Uterus (tissue), 4 donors: Measurements from ENCODE around the gene SPC25. TPM values are rescaled to one million over a fixed set of nuclear protein-coding genes. Genes with fewer than 3 reads are reported as not detected.

Experiments used
- DNase-seq, 2 donors: peaks; one replicate each; pipeline ENCODE4 v3.0.0-alpha.2; 2019 to 2020
- H3K27ac ChIP-seq, 2 donors: fragments of 200-600 bp; sonication (generic); 1 replicate in 1 of 2; 2 replicates in 1 of 2; pipeline ENCODE4 v1.5.1; 2016 to 2018
- H3K27me3 ChIP-seq, 2 donors: fragments of 200-600 bp; sonication (generic); one replicate each; pipeline ENCODE4 v1.5.1; 2018 to 2019; ENCODE audit warnings: control low read depth in 1 of 2
- H3K36me3 ChIP-seq, 2 donors: fragments of 200-600 bp; sonication (generic); one replicate each; pipeline ENCODE4 v1.5.1; 2019; ENCODE audit warnings: control low read depth in 1 of 2
- H3K4me1 ChIP-seq, 2 donors: fragments of 200-600 bp; sonication (generic); one replicate each; pipeline ENCODE4 v1.5.1; 2018 to 2019; ENCODE audit warnings: control low read depth in 1 of 2
- H3K4me3 ChIP-seq, 2 donors: fragments of 200-600 bp; sonication (generic); 1 replicate in 1 of 2; 2 replicates in 1 of 2; pipeline ENCODE4 v1.5.1; 2018 to 2019; ENCODE audit warnings: mild to moderate bottlenecking in 1 of 2
- H3K9me3 ChIP-seq, 2 donors: fragments of 200-600 bp; sonication (generic); one replicate each; pipeline ENCODE4 v1.5.1; 2019; ENCODE audit warnings: control low read depth in 1 of 2
- CTCF ChIP-seq, 4 experiments: fragments of 200-600 bp in 2 of 4; fragments of 450-650 bp in 2 of 4; sonication (generic) in 2 of 4; IDR thresholded peaks; one replicate each; pipeline ENCODE4 v1.5.1; 2016 to 2019; ENCODE audit warnings: antibody characterized with exemption in 4 of 4, mild to moderate bottlenecking in 2 of 4, moderate library complexity in 1 of 4
- POLR2A ChIP-seq, 2 donors: fragments of 450-650 bp; IDR thresholded peaks; one replicate each; pipeline ENCODE4 v1.6.1; 2016; ENCODE audit warnings: antibody characterized with exemption in 2 of 2, mild to moderate bottlenecking in 1 of 2, moderate library complexity in 1 of 2
- intact Hi-C: fragments of 100-400 bp; cut with DNase I; formaldehyde crosslinking; loops from one replicate; pipeline ENCODE4 v1.15.1; 2023; ENCODE audit warnings: low total_unique reads
- total RNA-seq, 4 donors: library from RNA; depleted of rRNA in 3 of 4; stranded (reverse); fragments of >200 nt in 3 of 4; gene quantifications; one replicate each; pipeline versions ENCODE4 v1.1.0 to v1.2.4, GENCODE V29; 2014 to 2023
- donor health status: DM: yes; HTN: yes; CAD: no.

Gene SPC25
- total RNA-seq, 4 donors from 2014 or later, result 0.43 to 9.5 TPM; not detected in 2

GRCh38 chr2:168858146-168858545 lies 32.1 kb downstream of the SPC25 start:
- Histone ChIP-seq H3K36me3 (no peaks in the 10 kb centered on the region), H3K4me1 (no peaks in the 10 kb centered on the region), H3K4me3 (no peak overlapping the region), H3K27ac (no peak overlapping the region), H3K9me3 (no peaks in the 10 kb centered on the region), H3K27me3 (no peaks in the 10 kb centered on the region)
- TF ChIP-seq CTCF (IDR thresholded peaks at IDR 0.05), result no peak
- TF ChIP-seq POLR2A (IDR thresholded peaks at IDR 0.05), result no peak
- DNase-seq, result no peak
- intact Hi-C loops, result no loop called here

GRCh38 chr2:168855601-168856000 lies 34.6 kb downstream of the SPC25 start:
- intact Hi-C loops, result no loop called here
- no peaks in the 10 kb centered on the region for H3K4me1 ChIP-seq
- no peaks in the 10 kb centered on the region for H3K36me3 ChIP-seq

GRCh38 chr2:168854651-168855050 lies 35.6 kb downstream of the SPC25 start:
- Histone ChIP-seq H3K27me3 (no peaks in the 10 kb centered on the region), H3K4me1 (no peaks in the 10 kb centered on the region), H3K27ac (no peak overlapping the region), H3K9me3 (no peaks in the 10 kb centered on the region), H3K36me3 (no peaks in the 10 kb centered on the region), H3K4me3 (no peak overlapping the region)
- no peak for DNase-seq
- TF ChIP-seq CTCF (IDR thresholded peaks at IDR 0.05) (no peak), POLR2A (IDR thresholded peaks at IDR 0.05) (no peak)
- intact Hi-C loops, result no loop called here

More at GRCh38 chr2:168855601-168856000, 34.6 kb downstream of the SPC25 start:
- Histone ChIP-seq H3K27ac (no peak overlapping the region), H3K4me3 (no peak overlapping the region), H3K27me3 (no peaks in the 10 kb centered on the region), H3K9me3 (no peaks in the 10 kb centered on the region)
- DNase-seq, result no peak
- TF ChIP-seq CTCF (IDR thresholded peaks at IDR 0.05) (no peak), POLR2A (IDR thresholded peaks at IDR 0.05) (no peak)

GRCh38 chr2:168853471-168853870 lies 36.8 kb downstream of the SPC25 start:
- Histone ChIP-seq H3K9me3 (no peaks in the 10 kb centered on the region), H3K4me3 (no peak overlapping the region), H3K36me3 (no peaks in the 10 kb centered on the region), H3K4me1 (no peaks in the 10 kb centered on the region), H3K27me3 (no peaks in the 10 kb centered on the region), H3K27ac (no peak overlapping the region)
- no peak for TF ChIP-seq CTCF (IDR thresholded peaks at IDR 0.05)
- no peak for DNase-seq
- intact Hi-C loops, result no loop called here

- H3K27ac ChIP-seq, result no peak overlapping the region
- H3K27me3 ChIP-seq, result no peaks in the 10 kb centered on the region
- no peaks in the 10 kb centered on the region for H3K36me3 ChIP-seq
- intact Hi-C loops, result no loop called here
- DNase-seq, result no peak
- H3K4me1 ChIP-seq, result no peaks in the 10 kb centered on the region
- no peak overlapping the region for H3K4me3 ChIP-seq
- no peak for TF ChIP-seq POLR2A (IDR thresholded peaks at IDR 0.05)
- no peak for TF ChIP-seq CTCF (IDR thresholded peaks at IDR 0.05)
- H3K9me3 ChIP-seq, result no peaks in the 10 kb centered on the region
These were observed 37.7 kb downstream of the SPC25 start for GRCh38 chr2:168852481-168852880.
